Hepatocyte (in vitro differentiated cells): ENCODE results near the gene ADAM33. TPM values are rescaled to one million over a fixed set of nuclear protein-coding genes. Genes with fewer than 3 reads are reported as not detected.

Experiments
- DNase-seq: peaks from one replicate; pipeline ENCODE4 v3.0.0-alpha.2; 2016; ENCODE audit warnings: low spot score
- H2AFZ ChIP-seq: fragments of 200-600 bp; sonication (generic); 2 replicates; pipeline ENCODE4 v1.6.0; 2016; ENCODE audit warnings: antibody characterized with exemption, mild to moderate bottlenecking
- H3K27ac ChIP-seq: fragments of 200-600 bp; sonication (generic); 2 replicates; pipeline ENCODE4 v1.5.1; 2016; ENCODE audit warnings: mild to moderate bottlenecking
- H3K27me3 ChIP-seq: fragments of 200-600 bp; sonication (generic); 2 replicates; pipeline ENCODE4 v1.6.1; 2016
- H3K36me3 ChIP-seq: fragments of 200-600 bp; sonication (generic); replicated peaks from 2 replicates; pipeline ENCODE4 v1.5.1; 2016; ENCODE audit warnings: low read depth; ENCODE audit not compliant: insufficient read depth
- H3K4me1 ChIP-seq: fragments of 200-600 bp; sonication (generic); 2 replicates; pipeline ENCODE4 v1.5.1; 2016; ENCODE audit warnings: mild to moderate bottlenecking, moderate library complexity; ENCODE audit not compliant: insufficient read depth
- H3K4me2 ChIP-seq: fragments of 200-600 bp; sonication (generic); 2 replicates; pipeline ENCODE4 v1.6.0; 2016
- H3K4me3 ChIP-seq: fragments of 200-600 bp; sonication (generic); 2 replicates; pipeline ENCODE4 v1.5.1; 2016; ENCODE audit warnings: mild to moderate bottlenecking
- H3K79me2 ChIP-seq: fragments of 200-600 bp; sonication (generic); 2 replicates; pipeline ENCODE4 v1.6.0; 2017; ENCODE audit warnings: mild to moderate bottlenecking
- H3K9me2 ChIP-seq: fragments of 200-600 bp; sonication (generic); replicated peaks from 2 replicates; pipeline ENCODE4 v1.6.0; 2017; ENCODE audit warnings: mild to moderate bottlenecking; ENCODE audit not compliant: insufficient read depth
- H3K9me3 ChIP-seq: fragments of 200-600 bp; sonication (generic); 2 replicates; pipeline ENCODE4 v1.5.1; 2016; ENCODE audit warnings: low read depth, mild to moderate bottlenecking
- H4K20me1 ChIP-seq: fragments of 200-600 bp; sonication (generic); 2 replicates; pipeline ENCODE4 v1.6.0; 2016; ENCODE audit warnings: mild to moderate bottlenecking; ENCODE audit not compliant: insufficient read depth, poor library complexity, severe bottlenecking
- EZH2 ChIP-seq: fragments of 200-600 bp; sonication (generic); IDR thresholded peaks from 2 replicates; pipeline ENCODE4 v1.6.1; 2016; ENCODE audit warnings: antibody characterized with exemption, mild to moderate bottlenecking, borderline replicate concordance
- EZH2phosphoT487 ChIP-seq: fragments of 200-600 bp; sonication (generic); IDR thresholded peaks from one replicate; pipeline ENCODE4 v1.6.1; 2018; ENCODE audit warnings: antibody characterized with exemption, mild to moderate bottlenecking, low read depth, moderate library complexity; ENCODE audit not compliant: unreplicated experiment, severe bottlenecking
- WGBS: methylation state at CpG from one replicate; pipeline ENCODE4 v1.1.6; 2016; ENCODE audit warnings: low lambda C conversion rate; ENCODE audit errors: missing lambda C conversion rate; 5-methylcytosine and 5-hydroxymethylcytosine counted together
- polyA plus RNA-seq: library from polyadenylated mRNA; unstranded; fragments of >200 nt; fragmentation: Nextera tagmentation; extraction: Ambion mirVana; gene quantifications from 2 replicates; pipeline ENCODE4 v1.2.1, GENCODE V29; 2016
- total RNA-seq: library from RNA; depleted of rRNA; stranded (reverse); fragments of >200 nt; gene quantifications from 2 replicates; pipeline ENCODE4 v1.2.3, GENCODE V29; 2014
- TF ChIP-seq, protein P1 (sequence below): fragments of 200-600 bp; sonication (generic); IDR thresholded peaks from 2 replicates; pipeline ENCODE4 v1.5.1; 2016; ENCODE audit warnings: antibody characterized with exemption, mild to moderate bottlenecking; ENCODE audit not compliant: poor library complexity

The ADAM33 gene
- total and polyA plus RNA-seq, 2 experiments from 2014 or later = 18.9 to 41.6 TPM

DNA sequence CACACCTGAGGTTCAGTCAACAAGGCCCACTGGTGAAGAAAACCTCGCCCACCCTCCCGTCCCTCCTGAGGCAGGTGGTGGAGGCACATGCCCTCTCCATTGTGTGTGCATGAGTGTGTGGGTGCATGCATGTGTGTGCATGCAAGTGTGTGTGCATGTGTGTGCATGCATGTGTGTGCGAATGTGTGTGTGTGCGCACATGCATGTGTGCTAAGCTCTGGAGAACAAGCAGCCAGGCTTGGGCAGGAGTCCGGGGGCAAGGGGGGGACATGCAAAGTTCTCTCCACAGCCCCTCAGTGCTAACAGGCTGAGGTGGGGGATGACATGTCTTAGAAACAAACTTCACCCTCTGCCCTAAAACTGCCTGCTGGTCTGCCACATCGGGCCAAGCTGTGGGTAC is 47.6 kb upstream of the ADAM33 start:
- H3K27me3 ChIP-seq = peaks cover 20% of the 10 kb centered on the region
- H2AFZ ChIP-seq = no peak overlapping the region
- no peaks in the 10 kb centered on the region for H4K20me1 ChIP-seq
- DNase-seq = no peak
- peaks cover 2% of the 10 kb centered on the region for H3K4me1 ChIP-seq
- no peak overlapping the region for H3K4me2 ChIP-seq
- no peaks in the 10 kb centered on the region for H3K36me3 ChIP-seq
- 94% methylated on average over 6 of the region's 6 CpGs for WGBS
- no peaks in the 10 kb centered on the region for H3K79me2 ChIP-seq
- H3K27ac ChIP-seq = no peak overlapping the region
- no peaks in the 10 kb centered on the region for H3K9me2 ChIP-seq
- no peaks in the 10 kb centered on the region for H3K9me3 ChIP-seq
- no peak overlapping the region for H3K4me3 ChIP-seq
- TF ChIP-seq EZH2 (no peak), EZH2phosphoT487 (no peak)
- TF ChIP-seq, protein P1, sequence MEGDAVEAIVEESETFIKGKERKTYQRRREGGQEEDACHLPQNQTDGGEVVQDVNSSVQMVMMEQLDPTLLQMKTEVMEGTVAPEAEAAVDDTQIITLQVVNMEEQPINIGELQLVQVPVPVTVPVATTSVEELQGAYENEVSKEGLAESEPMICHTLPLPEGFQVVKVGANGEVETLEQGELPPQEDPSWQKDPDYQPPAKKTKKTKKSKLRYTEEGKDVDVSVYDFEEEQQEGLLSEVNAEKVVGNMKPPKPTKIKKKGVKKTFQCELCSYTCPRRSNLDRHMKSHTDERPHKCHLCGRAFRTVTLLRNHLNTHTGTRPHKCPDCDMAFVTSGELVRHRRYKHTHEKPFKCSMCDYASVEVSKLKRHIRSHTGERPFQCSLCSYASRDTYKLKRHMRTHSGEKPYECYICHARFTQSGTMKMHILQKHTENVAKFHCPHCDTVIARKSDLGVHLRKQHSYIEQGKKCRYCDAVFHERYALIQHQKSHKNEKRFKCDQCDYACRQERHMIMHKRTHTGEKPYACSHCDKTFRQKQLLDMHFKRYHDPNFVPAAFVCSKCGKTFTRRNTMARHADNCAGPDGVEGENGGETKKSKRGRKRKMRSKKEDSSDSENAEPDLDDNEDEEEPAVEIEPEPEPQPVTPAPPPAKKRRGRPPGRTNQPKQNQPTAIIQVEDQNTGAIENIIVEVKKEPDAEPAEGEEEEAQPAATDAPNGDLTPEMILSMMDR = no peak

DNA sequence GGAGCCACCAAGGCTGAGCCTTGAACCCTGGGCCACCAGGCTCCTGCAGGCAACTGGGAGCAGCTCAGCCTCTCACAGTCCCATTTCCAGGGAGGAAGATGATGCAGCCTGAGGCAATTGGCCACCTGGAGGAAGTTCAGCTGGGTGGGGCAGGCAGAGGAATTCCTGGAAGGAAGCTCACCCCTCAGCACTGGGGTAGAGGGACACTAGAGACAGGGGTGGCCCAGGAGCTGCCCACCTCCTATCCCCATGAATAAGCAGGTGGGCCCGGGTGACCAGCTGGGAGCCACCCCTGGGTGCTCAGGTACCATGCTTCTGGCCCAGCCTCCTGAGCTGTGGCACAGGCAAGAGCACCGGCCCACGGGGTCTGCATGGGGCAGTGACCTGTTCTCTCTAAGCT is 47.1 kb upstream of the ADAM33 start:
- WGBS = 89% methylated on average over 3 of the region's 3 CpGs
- TF ChIP-seq EZH2phosphoT487 (no peak), EZH2 (no peak)
- TF ChIP-seq, protein P1 = no peak

DNA sequence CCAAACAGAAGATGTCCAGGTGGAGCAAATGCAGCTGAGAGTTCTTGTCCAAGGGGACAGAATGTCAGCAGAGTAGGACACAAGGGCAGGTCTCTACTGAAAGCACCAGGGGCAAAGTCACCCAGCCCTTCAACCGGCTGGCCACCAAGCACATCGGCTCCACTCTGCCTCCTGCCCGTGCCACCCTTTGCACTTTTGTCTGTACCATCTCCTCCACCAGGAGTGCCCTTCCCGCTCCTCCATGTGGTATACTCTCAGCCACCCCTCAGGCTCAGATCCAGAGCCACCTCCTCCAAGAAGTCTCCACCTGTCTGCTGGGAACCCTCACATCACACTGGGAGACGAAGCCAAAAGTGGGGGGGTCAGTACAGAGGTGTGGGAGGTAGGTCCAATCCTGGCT is 46.5 kb upstream of the ADAM33 start:
- Histone ChIP-seq H3K4me2 (no peak overlapping the region), H3K9me2 (no peaks in the 10 kb centered on the region), H3K27me3 (peaks cover 20% of the 10 kb centered on the region), H3K27ac (no peak overlapping the region), H3K79me2 (no peaks in the 10 kb centered on the region), H3K4me3 (no peak overlapping the region), H3K4me1 (no peaks in the 10 kb centered on the region), H3K9me3 (no peaks in the 10 kb centered on the region), H2AFZ (no peak overlapping the region), H3K36me3 (no peaks in the 10 kb centered on the region), H4K20me1 (no peaks in the 10 kb centered on the region)
- 90% methylated on average over 5 of the region's 5 CpGs for WGBS
- TF ChIP-seq EZH2 (no peak), EZH2phosphoT487 (no peak)
- TF ChIP-seq, protein P1 = no peak
- DNase-seq = no peak

More for the DNA sequence above, 47.1 kb upstream of the ADAM33 start:
- H3K4me2 ChIP-seq = no peak overlapping the region
- H3K79me2 ChIP-seq = no peaks in the 10 kb centered on the region
- H3K4me3 ChIP-seq = no peak overlapping the region
- no peak overlapping the region for H2AFZ ChIP-seq
- H3K9me3 ChIP-seq = no peaks in the 10 kb centered on the region
- no peak overlapping the region for H3K27ac ChIP-seq
- H3K4me1 ChIP-seq = peaks cover under 1% of the 10 kb centered on the region
- no peaks in the 10 kb centered on the region for H3K9me2 ChIP-seq
- no peak for DNase-seq
- peaks cover 20% of the 10 kb centered on the region for H3K27me3 ChIP-seq
- H3K36me3 ChIP-seq = no peaks in the 10 kb centered on the region
- H4K20me1 ChIP-seq = no peaks in the 10 kb centered on the region

DNA sequence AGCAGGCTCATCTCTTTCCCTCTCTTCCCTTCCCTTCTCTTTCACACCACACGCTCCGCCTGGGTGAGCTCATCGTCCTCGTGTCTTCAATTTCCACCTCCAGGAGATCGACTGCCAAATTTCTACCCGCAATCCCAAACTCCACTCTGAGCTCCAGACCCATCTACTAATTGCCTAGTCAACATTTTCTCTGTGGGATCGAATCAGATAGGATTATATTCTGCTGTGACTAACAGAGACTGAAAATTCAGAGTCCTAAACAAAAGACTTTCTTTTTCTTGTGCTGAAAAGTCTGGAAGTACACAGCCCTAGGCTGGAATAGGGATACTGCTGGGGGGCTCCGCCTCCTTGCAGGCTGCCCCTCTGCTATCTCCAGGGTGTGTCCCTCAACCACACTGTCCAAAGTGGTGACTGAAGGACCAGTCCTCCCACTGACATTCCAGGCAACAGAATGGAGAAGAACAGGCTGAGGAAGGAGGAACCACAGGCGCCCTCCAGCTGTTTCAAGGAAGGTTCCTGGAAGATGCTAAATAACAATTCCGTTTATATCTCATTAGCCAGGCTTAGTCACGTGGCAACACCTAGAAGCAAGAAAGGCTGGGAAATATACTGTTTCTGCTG is 45.7 kb upstream of the ADAM33 start:
- peak overlapping the region; percentile 16 for H2AFZ ChIP-seq

More for the DNA sequence above, 45.7 kb upstream of the ADAM33 start:
- Histone ChIP-seq H3K36me3 (no peaks in the 10 kb centered on the region), H3K27me3 (peaks cover 20% of the 10 kb centered on the region), H3K4me1 (no peaks in the 10 kb centered on the region), H3K4me2 (no peak overlapping the region), H3K27ac (peak overlapping the region; percentile 36), H3K79me2 (no peaks in the 10 kb centered on the region), H3K9me2 (no peaks in the 10 kb centered on the region), H3K9me3 (no peaks in the 10 kb centered on the region), H4K20me1 (no peaks in the 10 kb centered on the region), H3K4me3 (no peak overlapping the region)
- DNase-seq = no peak
- TF ChIP-seq EZH2phosphoT487 (no peak), EZH2 (no peak)
- TF ChIP-seq, protein P1 = no peak
- 50% methylated on average over 11 of the region's 11 CpGs for WGBS
